ENCODE results near the gene KRTCAP2.
"Not testable (repeated sequence)": the region's sequence is repeated elsewhere in the genome, so short reads cannot be mapped to it uniquely, and the experiment has no call there.

The KRTCAP2 gene

DNA sequence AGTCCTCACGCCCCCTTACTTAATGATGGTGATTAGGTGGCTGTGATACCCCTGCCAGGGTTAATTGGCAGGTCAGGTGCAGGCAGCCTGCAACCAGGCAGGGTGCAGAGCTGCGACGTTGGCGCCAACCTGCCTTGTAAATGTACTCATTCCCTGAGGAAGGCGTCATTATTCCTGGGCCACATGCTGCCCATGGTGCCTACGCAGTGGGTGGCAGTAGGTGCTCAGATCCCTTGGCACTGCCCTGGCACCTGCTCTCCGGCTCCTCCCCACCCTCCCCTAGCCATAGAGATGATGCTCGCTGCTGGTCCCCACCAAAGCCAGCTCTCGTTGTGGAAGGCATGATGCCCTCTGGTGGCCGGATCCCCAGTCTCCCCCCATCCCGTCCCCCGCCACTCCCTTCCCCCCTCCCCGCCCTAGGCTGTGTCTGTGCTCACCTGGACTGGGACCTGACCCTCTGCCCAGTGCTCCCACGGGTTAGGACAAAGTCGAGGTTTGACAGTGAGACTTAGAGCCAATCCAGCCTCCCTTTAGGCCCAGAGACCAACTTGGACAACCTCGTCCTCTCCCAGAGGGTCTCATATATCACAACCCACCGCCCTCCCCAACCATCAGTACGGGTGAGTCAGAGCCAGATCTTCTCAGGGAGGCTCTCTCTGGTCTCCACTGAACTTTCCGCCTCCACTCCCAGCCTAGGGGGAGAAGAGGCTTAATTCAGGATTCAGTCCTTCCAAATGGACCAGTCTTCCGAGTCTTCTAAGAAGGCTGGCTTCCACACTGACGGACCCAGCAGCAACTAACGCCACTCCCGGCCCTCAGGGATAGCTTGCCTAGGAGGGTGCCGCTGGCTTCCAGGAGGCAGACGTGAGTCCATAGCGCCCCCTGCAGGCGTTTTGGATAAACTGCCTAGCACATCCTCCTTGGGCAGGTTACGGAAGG lies 5.7 kb downstream of the KRTCAP2 start:
- DNase-seq, result peak; percentile 37

DNA sequence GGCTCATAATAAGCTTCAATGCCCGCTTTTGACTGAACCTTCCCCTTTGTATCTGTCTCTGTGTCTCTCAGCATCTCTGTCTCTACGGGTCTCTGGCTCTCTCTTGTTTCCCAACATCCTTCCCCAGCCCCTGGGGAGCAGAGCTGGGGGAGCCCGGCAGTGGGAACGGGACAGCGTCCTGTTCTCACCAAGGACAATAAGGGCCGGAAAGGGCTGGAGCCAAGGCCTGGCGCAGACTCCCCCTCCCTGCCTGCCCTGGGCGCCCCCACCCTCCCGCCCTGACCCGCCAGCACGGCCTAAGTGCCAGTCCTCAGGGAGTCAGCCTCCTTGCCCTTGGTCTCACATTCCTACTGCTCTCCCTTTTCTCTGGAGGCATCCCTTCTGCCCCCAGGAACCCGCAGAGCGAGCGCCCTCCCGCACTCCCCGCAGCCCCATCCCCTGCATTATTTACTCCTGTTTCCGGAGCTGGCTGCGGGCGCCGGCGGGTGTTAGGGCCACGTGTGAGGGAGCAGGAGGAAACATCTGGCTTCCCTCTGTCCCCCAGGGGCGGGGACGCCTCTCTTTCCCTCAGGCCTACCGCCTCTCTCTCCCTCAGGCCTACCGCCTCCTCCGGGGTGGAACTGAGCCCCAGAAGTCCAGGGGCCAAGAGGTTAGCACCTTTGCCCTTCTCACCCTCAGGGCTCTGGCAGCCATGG lies 6.5 kb downstream of the KRTCAP2 start:
- DNase-seq, result no peak

DNA sequence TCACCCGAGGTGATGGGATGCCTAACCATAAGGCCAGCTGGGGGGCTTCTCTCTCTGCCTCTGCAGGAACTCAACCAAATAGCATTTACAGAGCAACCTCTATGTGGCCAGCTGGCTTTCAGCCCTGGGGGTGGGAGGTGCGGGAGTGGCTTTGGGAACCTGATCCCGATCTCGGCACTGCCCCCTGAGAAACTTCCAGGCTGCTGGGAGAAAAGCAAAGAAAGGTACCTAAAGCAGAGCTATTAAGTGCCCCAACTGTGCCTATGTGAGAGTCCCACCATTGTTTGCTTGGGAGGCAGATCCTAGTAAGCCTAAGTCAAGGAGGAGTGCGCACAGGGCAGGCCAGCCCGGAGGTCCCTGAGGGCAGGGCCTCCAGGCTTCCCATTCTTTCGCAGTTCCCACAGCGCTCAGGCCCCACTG lies 7.0 kb downstream of the KRTCAP2 start:
- DNase-seq, result no peak

DNA sequence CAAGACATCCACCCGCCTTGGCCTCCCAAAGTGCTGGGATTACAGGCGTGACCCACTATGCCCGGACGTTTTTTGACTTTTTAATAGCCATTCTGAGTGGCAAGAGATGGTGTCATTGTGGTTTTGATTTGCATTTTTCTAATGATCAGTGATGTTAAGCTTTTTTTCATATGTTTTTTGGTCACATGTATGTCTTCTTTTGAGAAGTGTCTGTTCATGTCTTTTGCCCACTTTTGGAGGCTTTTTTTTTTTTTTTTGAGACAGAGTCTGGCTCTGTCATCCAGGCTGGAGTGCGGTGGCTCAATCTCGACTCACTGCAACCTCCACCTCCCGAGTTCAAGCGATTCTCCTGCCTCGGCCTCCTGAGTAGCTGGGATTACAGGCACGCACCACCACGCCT lies 8.5 kb downstream of the KRTCAP2 start:
- DNase-seq, result not testable (repeated sequence)

DNA sequence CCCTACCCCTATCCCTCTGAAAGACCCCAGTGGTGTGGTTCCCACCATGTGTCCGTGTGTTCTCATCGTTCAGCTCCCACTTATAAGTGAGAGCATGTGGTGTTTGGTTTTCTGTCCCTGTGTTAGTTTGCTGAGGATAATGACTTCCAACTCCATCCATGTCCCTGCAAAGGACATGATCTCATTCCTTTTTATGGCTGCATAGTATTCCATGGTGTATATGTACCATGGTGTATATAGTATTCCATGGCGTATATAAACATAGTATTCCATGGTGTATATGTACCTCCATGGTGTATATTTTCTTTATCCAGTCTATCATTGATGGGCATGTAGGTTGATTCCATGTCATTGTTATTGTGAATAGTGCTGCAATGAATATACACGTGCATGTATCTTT lies 9.3 kb downstream of the KRTCAP2 start:
- DNase-seq, result not testable (repeated sequence)

DNA sequence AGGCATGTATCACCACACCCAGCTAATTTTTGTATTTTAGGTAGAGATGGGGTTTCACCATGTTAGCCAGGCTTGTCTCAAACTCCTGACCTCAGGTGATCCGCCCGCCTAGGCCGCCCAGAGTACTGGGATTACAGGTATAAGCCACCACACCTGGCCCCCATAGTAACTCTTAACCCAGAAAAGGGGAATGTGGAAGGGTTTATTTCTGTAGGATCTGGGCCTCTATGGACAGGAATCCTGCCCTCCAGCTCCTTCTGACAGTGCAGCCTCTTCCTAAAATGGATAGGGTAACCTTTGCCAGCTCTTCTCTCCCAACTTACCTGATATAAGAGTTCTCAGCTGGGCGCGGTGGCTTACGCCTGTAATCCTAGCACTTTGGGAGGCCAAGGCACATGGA lies 10.5 kb downstream of the KRTCAP2 start:
- not testable (repeated sequence) for DNase-seq

DNA sequence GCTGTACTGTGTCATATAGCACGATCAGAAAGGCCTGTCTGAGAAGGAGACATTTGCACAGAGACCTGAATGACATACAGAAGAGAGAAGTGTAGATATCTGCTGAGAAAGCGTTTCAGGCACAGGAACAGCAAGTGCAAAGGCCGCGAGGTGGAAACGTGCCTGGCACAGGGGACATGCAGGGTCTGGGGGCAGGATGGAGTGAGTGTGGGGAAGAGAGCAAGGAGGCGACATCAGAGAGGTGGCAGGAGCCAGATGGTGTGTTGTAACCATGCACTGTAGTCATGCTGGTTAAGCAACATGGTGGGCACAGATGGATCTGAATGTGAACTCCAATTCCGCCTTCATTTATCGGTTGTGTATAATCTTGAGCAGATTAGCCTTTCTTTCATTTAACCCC lies 13.0 kb downstream of the KRTCAP2 start:
- no peak for DNase-seq

DNA sequence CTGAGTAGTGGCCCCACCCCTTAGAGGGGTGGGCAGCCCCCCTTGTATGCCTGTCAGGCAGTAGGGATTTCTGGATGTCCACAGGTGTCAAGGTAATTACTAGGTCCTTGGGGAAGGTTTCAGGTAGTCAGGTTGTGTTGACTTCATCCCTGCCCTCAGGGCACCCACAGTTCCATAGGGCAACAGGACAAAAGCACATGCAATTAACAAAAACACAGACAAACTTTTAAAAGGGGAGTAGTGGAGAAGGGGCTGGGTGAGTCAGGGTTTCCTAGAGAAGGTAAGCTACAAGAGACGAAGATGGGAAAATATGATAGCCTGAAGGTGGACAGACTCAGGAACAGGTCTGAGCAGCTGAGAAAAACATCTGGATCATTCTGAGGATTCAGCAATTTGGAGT lies 14.1 kb downstream of the KRTCAP2 start:
- no peak for DNase-seq

DNA sequence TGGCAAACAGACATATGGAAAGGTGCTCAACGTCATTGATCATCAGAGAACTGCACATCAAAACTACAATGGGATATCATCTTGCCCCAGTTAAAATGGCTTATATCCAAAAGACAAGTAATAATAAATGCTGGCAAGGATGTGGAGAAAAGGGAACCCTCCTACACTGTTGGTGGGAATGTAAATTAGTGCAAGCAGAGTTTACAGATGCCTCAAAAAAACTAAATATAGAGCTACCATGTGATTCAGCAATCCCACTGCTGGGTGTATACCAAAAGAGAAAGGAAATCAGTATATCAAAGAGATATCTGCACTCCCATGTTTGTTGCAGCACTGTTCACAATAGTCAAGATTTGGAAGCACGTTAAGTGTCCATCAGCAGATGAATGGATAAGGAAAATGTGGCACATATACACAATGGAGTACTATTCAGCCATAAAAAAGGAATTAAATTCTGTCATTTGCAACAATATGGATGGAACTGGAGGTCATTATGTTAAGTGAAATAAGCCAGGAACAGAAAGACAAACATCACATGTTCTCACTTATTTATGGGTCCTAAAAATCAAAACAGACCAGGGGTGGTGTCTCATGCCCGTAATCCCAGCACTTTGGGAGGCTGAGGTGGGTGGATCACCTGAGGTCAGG lies 17.0 kb downstream of the KRTCAP2 start:
- not testable (repeated sequence) for DNase-seq

DNA sequence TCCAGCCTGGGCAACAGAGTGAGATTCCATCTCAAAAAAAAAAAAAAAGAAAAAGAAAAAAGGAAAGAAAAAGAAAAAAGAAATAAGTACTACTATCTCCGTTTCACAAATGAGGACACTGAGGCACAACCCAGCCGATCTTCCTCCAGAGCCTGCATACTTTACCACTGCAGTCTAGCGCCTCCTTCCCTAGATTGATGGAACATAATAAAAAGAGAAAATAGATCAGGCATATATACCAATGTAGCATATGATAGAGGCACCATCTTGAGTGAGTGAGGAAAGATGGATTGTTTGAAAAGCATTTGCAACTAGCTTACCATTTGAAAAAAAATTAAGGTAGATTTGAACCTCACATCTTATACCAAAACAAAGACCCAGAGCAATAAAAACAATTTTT lies 27.6 kb downstream of the KRTCAP2 start:
- no peak for DNase-seq

DNA sequence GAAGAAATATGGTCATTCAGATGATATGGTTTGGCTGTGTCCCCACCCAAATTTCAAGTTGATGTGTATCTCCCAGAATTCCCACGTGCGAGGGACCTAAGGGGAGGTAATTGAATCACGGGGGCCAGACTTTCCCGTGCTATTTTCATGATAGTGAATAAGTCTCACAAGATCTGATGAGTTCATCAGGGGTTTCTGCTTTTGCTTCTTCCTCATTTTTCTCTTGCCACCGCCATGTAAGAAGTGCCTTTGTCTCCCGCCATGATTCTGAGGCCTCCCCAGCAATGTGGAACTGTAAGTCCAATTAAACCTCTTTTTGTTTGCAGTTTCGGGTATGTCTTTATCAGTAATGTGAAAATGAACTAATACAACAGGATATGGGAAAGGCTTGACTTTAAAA lies 31.4 kb downstream of the KRTCAP2 start:
- no peak for DNase-seq

DNA sequence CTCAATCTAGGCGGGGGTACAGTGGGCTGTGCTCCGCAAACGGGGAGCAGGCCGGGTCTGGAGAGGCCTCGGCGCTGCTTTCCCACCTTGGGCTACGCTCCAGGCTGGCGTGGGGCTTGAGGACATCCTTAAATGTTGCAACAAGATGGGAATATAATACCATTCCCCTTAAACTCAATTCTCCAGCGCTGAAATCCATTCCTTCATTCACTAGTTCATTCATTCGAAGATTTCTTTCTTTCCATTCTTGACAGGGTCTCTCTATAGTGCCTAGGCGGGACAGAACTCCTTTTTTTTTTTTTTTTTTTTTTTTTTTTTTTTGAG lies 32.5 kb downstream of the KRTCAP2 start:
- DNase-seq, result no peak

DNA sequence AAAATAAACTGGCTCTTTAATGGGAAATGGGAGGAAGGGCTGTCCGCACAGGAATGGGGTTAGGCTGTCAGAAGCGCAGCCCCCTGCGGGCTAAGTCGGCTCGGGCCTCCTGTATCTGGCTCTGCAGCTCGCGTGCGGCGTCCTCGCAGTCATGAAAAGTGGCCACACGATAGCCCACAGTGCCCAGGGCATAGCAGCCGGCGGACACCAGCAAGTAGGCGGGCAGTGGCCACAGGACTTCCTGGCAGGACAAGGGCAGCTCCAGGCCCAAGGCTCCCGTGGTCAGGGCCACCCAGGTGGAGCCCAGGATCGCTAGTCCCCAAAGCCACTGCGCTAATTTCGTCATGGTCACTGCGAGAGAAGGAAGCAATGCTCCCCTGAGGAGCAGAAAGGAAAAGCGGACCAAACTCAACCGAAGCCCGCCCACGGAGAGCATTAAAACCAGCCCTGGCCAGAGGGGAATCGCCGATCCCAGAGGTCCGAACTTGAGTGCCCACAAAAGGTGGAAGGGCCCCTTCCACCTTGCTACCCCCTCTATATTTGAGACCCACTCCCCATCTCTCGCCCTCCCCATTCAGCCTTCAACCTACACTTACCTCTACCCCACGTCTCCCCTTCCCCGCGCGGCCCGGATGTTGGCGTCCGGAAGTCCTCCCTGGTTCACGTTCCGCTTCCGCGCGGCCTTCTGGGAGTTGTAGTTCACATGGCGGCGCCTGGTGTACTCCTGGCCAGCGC lies 33.0 kb downstream of the KRTCAP2 start, which contains the start of gene DPM3:
Gene DPM3 (minus strand): TSS at position 637 of the 735 bp plus-strand sequence. CDS start 291 bp downstream, at position 346.
- DNase-seq, result peak; percentile 35

DNA sequence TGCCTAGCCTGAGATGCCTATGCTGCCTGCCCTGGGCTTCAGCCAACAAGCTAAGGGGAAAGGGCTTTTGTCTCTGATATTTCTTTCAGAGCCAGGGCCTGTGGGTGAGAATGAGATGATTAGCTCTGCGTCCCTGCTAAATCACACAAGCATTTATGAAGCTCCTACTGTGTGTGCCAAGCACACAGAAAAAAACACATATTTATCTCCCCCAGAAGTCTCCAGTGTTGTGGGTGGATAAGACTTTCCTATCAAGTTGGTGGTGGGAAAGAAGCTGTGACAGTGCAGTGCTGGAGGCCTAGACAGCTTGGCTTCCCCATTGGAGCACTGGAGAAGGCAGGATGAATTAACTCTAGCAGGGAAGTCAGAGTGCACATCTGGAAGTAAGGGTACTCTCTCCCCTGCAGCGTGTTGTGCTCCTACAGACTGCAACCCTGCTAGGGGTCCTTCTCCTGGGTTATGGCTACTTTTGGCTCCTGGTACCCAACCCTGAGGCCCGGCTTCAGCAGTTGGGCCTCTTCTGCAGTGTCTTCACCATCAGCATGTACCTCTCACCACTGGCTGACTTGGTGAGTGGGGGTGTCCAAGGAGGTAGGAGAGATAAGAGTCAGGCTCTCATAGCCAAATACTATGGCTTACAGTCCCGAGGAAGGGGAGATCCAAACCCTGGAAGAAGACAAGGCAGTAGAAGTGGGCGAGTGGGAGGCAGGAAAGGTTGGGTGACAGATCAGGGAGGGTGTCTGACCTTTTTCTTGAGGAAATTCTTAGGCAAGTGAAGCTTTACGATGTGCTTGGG lies 35.8 kb downstream of the KRTCAP2 start:
- no peak for DNase-seq

DNA sequence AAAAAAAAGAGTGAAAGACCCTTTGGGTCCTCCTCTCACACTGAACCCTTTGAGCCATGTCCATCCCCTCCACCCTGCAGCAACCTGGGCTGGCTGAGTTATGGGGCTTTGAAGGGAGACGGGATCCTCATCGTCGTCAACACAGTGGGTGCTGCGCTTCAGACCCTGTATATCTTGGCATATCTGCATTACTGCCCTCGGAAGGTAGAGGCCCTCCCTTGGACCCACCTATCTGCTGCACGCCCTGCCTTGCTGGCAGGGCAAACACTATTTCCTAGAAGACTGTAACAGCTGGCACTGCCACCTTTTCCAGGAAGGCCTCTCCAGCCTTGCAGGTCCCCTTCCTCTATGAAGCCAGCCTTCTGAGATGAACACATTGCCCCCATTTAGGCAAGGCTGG lies 36.4 kb downstream of the KRTCAP2 start:
- no peak for DNase-seq

DNA sequence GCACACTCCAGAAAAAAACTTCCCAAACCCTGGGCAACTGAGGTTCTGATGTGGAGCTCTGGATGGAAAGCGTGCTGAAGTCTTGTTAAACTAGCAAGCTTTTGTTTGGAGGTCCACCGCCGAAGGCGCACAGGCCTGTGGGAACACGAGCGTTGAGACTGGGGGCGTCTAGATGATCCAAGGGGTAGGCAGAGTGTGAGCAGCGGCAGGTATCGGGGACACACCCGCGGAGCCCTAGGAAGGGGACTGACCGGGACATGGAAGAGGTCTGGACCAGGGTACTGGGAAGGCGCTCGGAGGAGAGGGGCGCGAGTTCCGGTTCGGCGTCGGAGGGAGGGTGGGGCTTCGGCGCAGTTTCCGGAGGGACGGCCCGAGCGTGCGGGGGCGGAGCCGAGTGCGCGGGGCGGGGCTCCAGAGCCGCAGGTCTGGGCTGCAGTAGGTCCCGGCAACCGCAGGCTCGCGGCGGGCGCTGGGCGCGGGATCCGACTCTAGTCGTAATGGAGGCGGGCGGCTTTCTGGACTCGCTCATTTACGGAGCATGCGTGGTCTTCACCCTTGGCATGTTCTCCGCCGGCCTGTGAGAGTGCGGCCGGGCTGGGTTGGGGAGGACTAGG lies 37.6 kb downstream of the KRTCAP2 start, which contains the start of gene SLC50A1:
Gene SLC50A1 (plus strand): TSS at position 438 of the 614 bp plus-strand sequence. CDS start 60 bp downstream, at position 498.
- peak; percentile 79 for DNase-seq

DNA sequence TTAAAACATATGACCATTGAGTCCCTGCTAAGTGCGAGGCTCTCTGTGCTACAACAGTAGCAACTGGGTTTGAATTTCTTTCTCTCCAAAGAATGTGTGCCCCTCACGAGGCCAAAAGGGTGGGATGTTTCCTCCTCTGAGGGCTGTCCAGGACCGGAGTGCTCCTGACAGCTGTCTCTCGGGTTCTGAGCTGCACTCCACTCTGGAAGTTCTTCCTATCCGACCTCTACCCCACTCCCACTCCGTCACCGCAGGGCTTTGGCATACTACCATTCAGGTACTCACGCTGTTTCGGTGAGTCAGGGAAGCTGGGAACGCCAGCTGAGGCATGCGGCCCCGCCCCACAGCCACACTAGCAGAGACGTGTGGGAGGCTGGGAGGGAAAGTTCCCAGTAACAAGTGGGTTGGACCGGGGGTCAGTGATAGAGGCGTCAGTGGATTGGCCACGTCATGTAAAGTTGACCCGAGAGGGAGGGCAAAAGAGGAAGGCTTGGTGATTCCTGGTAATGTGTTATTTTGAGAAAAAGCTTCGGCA lies 38.2 kb downstream of the KRTCAP2 start:
- no peak for DNase-seq

DNA sequence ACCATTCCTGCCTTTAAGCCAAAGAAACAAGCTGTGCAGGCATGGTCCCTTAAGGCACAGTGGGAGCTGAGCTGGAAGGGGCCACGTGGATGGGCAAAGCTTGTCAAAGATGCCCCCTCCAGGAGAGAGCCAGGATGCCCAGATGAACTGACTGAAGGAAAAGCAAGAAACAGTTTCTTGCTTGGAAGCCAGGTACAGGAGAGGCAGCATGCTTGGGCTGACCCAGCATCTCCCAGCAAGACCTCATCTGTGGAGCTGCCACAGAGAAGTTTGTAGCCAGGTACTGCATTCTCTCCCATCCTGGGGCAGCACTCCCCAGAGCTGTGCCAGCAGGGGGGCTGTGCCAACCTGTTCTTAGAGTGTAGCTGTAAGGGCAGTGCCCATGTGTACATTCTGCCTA lies 38.8 kb downstream of the KRTCAP2 start:
- no peak for DNase-seq

DNA sequence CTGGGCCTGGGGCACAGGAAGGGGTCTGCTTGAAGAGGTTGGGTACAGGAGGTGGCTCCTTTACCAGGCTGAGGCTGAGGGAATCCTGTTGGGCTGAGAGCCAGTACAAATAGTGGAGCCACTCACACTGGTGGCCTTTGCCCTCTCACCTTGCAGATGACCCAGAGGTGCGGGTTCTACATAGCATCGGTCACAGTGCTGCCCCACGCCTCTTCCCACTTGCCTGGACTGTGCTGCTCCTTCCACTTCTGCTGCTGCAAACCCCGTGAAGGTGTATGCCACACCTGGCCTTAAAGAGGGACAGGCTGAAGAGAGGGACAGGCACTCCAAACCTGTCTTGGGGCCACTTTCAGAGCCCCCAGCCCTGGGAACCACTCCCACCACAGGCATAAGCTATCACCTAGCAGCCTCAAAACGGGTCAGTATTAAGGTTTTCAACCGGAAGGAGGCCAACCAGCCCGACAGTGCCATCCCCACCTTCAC lies 39.3 kb downstream of the KRTCAP2 start:
- no peak for DNase-seq

DNA sequence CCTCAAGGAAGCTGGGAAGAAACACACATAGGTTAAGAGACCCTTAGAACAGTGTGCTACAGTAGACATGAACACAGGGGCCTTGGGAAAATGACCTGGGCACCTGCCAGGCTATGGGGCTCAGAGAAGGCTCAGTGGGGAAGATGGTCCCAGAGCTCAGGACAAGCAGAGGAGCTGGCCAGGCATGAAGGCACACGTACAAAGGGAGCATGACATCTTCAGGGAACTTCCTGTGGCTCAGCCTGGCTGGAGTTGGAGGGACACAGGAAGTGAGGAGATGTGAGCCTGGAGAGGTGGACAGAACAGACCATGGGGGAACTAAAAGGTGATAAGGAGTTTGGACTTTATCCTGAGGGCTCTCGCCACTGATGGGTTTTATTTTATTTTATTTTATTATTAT lies 41.2 kb downstream of the KRTCAP2 start:
- no peak for DNase-seq

DNA sequence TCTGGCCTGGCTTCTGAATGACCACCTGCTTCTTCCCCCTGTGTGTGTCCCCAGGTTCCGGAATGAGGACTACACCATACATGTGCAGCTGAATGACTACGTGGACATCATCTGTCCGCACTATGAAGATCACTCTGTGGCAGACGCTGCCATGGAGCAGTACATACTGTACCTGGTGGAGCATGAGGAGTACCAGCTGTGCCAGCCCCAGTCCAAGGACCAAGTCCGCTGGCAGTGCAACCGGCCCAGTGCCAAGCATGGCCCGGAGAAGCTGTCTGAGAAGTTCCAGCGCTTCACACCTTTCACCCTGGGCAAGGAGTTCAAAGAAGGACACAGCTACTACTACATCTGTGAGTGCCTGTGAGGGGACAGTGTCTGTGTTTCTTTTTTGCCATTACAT lies 41.8 kb downstream of the KRTCAP2 start:
- no peak for DNase-seq
